Stimulated activated CD8-positive, alpha-beta memory T cell treated with anti-CD3 and anti-CD28 coated beads, Interleukin-15, amount 100 ng/mL, for 48 hours (primary cell): Measurements from ENCODE around the gene ASMTL.
A peak's percentile ranks its signal among the peaks of the same experiment; 100 is the strongest.
"Not testable (repeated sequence)": the region's sequence is repeated elsewhere in the genome, so short reads cannot be mapped to it uniquely, and the experiment has no call there.

Source experiments
- DNase-seq, 2 donors: peaks; one replicate each; pipeline ENCODE4 v3.0.0-alpha.2; 2020; ENCODE audit warnings: low read depth in 2 of 2

ASMTL gene

GRCh38 chrX:1453951-1454785, 1.5 kb upstream of the ASMTL start:
- peak; percentile 83 to 84 for DNase-seq

- no peak for DNase-seq
Observed at GRCh38 chrX:1453395-1453783, 680 bp upstream of the ASMTL start.

GRCh38 chrX:1451661-1452515, 821 bp downstream of the ASMTL start:
- no peak for DNase-seq

- no peak for DNase-seq
Observed at GRCh38 chrX:1451251-1451660, 1.5 kb downstream of the ASMTL start.

GRCh38 chrX:1450361-1451161, 2.1 kb downstream of the ASMTL start:
- DNase-seq, result no peak

- no peak for DNase-seq
Observed at GRCh38 chrX:1449823-1450149, 2.9 kb downstream of the ASMTL start.

- DNase-seq, result no peak
Observed at GRCh38 chrX:1449036-1449822, 3.5 kb downstream of the ASMTL start.

GRCh38 chrX:1448573-1449001, 4.1 kb downstream of the ASMTL start:
- DNase-seq, result not testable (repeated sequence)

GRCh38 chrX:1447969-1448572, 4.6 kb downstream of the ASMTL start:
- DNase-seq, result not testable (repeated sequence)

- not testable (repeated sequence) for DNase-seq
Observed at GRCh38 chrX:1446984-1447968, 5.4 kb downstream of the ASMTL start.

GRCh38 chrX:1444561-1445500, 7.9 kb downstream of the ASMTL start:
- DNase-seq, result no peak

GRCh38 chrX:1443496-1444075, 9.1 kb downstream of the ASMTL start:
- no peak for DNase-seq

GRCh38 chrX:1442724-1443367, 9.9 kb downstream of the ASMTL start:
- no peak for DNase-seq

- DNase-seq, result no peak
Observed at GRCh38 chrX:1442016-1442665, 10.6 kb downstream of the ASMTL start.

- DNase-seq, result no peak
Observed at GRCh38 chrX:1440506-1440905, 12.2 kb downstream of the ASMTL start.

GRCh38 chrX:1435241-1435895, 17.3 kb downstream of the ASMTL start:
- DNase-seq, result no peak

GRCh38 chrX:1434871-1435240, 17.9 kb downstream of the ASMTL start:
- no peak for DNase-seq
